ENCODE measurements around the gene RAB11FIP2. TPM values are rescaled to one million over a fixed set of nuclear protein-coding genes. Genes with fewer than 3 reads are reported as not detected.

RAB11FIP2 gene
- total RNA-seq, 2 donors from 2014 or later: 17.1 to 22.1 TPM

DNA sequence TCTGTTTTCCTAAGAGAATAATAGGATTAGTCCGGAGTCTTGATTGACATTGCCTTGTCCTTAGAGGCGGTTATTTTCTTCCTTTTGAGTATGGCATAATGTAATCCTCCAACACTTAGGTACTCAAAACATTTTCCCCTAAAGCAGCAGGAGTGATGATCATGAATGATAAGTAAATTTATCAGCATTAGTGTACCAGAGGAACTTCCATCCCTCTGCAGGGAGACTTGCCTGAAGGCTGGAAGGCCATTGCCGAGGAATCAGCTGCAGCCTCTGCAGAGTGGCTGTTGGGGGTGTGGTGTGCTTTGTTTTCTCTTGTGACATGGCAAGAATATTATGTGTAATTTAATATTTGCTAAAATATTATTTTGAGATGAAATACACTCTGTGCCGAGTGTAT, 56.8 kb downstream of the RAB11FIP2 start:
- Histone ChIP-seq H3K4me3 (no peak overlapping the region), H3K27ac (no peak overlapping the region), H3K4me1 (no peaks in the 10 kb centered on the region), H3K27me3 (no peaks in the 10 kb centered on the region), H3K9me3 (no peaks in the 10 kb centered on the region), H3K36me3 (replicated peaks in 1 of 2; ENCODE audit: insufficient read depth in 1 of 2, low read depth in 2 of 2) (no peaks in the 10 kb centered on the region)
- no peak for DNase-seq
- no peak for ATAC-seq
- intact Hi-C loops (cut with DNase I): no loop called here
- 93 to 97% methylated on average over 4 of the region's 4 CpGs for WGBS, 2 donors
- TF ChIP-seq, protein P1, sequence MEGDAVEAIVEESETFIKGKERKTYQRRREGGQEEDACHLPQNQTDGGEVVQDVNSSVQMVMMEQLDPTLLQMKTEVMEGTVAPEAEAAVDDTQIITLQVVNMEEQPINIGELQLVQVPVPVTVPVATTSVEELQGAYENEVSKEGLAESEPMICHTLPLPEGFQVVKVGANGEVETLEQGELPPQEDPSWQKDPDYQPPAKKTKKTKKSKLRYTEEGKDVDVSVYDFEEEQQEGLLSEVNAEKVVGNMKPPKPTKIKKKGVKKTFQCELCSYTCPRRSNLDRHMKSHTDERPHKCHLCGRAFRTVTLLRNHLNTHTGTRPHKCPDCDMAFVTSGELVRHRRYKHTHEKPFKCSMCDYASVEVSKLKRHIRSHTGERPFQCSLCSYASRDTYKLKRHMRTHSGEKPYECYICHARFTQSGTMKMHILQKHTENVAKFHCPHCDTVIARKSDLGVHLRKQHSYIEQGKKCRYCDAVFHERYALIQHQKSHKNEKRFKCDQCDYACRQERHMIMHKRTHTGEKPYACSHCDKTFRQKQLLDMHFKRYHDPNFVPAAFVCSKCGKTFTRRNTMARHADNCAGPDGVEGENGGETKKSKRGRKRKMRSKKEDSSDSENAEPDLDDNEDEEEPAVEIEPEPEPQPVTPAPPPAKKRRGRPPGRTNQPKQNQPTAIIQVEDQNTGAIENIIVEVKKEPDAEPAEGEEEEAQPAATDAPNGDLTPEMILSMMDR (IDR thresholded peaks at IDR 0.05): no peak
- no peak for TF ChIP-seq POLR2A (IDR thresholded peaks at IDR 0.05)

DNA sequence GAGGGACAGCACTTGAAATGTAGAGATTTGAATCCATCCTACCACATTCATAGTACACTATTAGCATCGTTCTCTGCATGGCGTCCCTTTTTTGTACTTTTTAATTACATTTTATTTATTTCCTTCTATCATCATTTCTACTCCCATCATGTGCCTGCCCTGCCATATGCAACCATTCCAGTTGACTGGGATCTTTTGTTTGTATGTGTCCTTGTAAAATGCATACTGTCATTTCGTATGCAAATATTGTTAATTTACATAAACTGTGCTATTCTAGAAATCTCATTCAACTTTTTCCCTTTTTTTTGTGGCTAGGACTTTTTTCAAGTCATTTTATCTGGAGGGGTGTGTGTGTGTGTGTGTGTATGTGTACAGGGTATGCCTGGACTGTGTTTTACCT, 57.9 kb downstream of the RAB11FIP2 start:
- intact Hi-C loops (cut with DNase I): no loop called here
- H3K27ac ChIP-seq: no peak overlapping the region
- no peaks in the 10 kb centered on the region for H3K27me3 ChIP-seq
- ATAC-seq: no peak
- no peak overlapping the region for H3K4me3 ChIP-seq
- TF ChIP-seq POLR2A (IDR thresholded peaks at IDR 0.05): no peak
- TF ChIP-seq, protein P1 (IDR thresholded peaks at IDR 0.05): no peak
- no peaks in the 10 kb centered on the region for H3K36me3 ChIP-seq (replicated peaks in 1 of 2; ENCODE audit: insufficient read depth in 1 of 2, low read depth in 2 of 2)
- H3K9me3 ChIP-seq: no peaks in the 10 kb centered on the region
- 57 to 89% methylated on average over 2 to 3 of the region's 3 CpGs for WGBS, 2 donors
- H3K4me1 ChIP-seq: no peaks in the 10 kb centered on the region
- no peak for DNase-seq

DNA sequence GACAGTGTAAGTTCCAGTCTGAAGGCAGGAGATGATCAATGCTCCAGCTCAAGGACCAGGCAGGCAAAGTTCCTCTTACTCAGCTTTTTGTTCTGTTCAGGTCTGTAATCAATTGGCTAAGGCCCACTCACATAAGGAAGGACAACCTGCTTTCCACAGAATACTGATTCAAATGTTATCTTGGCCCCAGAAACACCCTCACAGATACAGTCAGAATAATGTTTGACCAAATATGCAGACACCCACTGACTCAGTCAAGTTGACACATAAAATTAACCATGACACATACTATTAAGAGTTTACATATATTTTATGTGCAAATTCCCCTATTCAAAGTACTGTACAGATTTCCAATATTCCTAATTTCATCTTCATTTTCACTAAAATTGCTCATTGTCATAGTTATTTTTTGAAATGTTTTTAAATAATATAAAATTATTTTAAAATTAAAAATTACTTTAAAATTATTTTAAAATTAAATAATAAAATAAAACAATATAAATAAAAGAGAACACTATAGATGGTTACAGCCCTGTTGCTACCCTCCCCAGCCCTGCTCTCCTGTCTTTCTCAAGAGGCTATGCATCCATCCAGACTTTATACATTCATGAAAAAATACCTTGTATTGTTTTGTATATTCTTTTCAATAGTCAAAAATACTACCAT, 59.4 kb downstream of the RAB11FIP2 start:
- DNase-seq (no peak), ATAC-seq (no peak)
- no peak overlapping the region for H3K27ac ChIP-seq
- no peaks in the 10 kb centered on the region for H3K9me3 ChIP-seq
- H3K36me3 ChIP-seq (replicated peaks in 1 of 2; ENCODE audit: insufficient read depth in 1 of 2, low read depth in 2 of 2): no peaks in the 10 kb centered on the region
- intact Hi-C loops (cut with DNase I): no loop called here
- no peak for TF ChIP-seq POLR2A (IDR thresholded peaks at IDR 0.05)
- TF ChIP-seq, protein P1 (IDR thresholded peaks at IDR 0.05): no peak
- no peaks in the 10 kb centered on the region for H3K27me3 ChIP-seq
- no peak overlapping the region for H3K4me3 ChIP-seq
- H3K4me1 ChIP-seq: no peaks in the 10 kb centered on the region

DNA sequence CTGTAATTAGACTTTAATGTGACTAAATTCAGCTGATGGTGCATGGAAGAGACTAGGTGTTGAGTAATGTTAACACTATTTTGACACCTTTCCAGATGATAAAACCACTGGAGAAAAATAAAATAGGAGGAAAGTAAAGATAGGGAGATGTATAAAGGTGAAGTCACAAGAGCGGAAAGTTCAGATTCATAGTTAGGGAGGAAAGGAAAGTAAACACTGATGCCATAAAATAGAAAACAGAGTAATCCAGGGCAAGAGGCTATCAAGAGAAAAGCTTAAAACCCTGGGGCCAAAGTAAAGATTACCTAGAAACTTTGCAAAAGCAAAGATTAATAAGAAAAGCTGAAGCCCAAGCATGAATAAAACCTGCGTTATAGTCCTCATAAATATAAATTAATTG, 62.8 kb downstream of the RAB11FIP2 start:
- Histone ChIP-seq H3K9me3 (no peaks in the 10 kb centered on the region), H3K36me3 (replicated peaks in 1 of 2; ENCODE audit: insufficient read depth in 1 of 2, low read depth in 2 of 2) (no peaks in the 10 kb centered on the region), H3K27ac (no peak overlapping the region), H3K27me3 (no peaks in the 10 kb centered on the region), H3K4me1 (no peaks in the 10 kb centered on the region), H3K4me3 (no peak overlapping the region)
- DNase-seq (no peak), ATAC-seq (no peak)
- 80 to 91% methylated on average over 2 of the region's 2 CpGs for WGBS, 2 donors
- intact Hi-C loops (cut with DNase I): no loop called here
- TF ChIP-seq, protein P1 (IDR thresholded peaks at IDR 0.05): no peak
- TF ChIP-seq POLR2A (IDR thresholded peaks at IDR 0.05): no peak

All from body of pancreas (tissue), 4 donors.